ENCODE measurements around the gene LONP1. TPM values are rescaled to one million over a fixed set of nuclear protein-coding genes. Genes with fewer than 3 reads are reported as not detected.

The LONP1 gene
- total and polyA plus RNA-seq, 4 donors: 32.3 to 83.9 (median 57.5) TPM

- Histone ChIP-seq H3K27me3 (ENCODE audit: control insufficient read depth in 4 of 4, insufficient read depth in 4 of 4, low read length in 3 of 4) (no peaks in the 10 kb centered on the region), H3K4me3 (ENCODE audit: low read depth in 1 of 3, low read length in 3 of 3) (no peak overlapping the region), H3K9me3 (ENCODE audit: control insufficient read depth in 4 of 4, low read length in 3 of 4) (no peaks in the 10 kb centered on the region), H3K9ac (ENCODE audit: low read depth in 1 of 2, low read length in 2 of 2) (no peak overlapping the region), H3K27ac (ENCODE audit: low read depth in 1 of 2, low read length in 2 of 2) (no peak overlapping the region), H3K4me1 (ENCODE audit: control insufficient read depth in 4 of 4, insufficient read depth in 4 of 4, low read length in 3 of 4) (peaks cover 3 to 17% (median 12%) of the 10 kb centered on the region in 4 donors), H3K36me3 (ENCODE audit: control insufficient read depth in 4 of 4, insufficient read depth in 3 of 4, low read depth in 1 of 4, low read length in 3 of 4) (peaks cover 0 to 4% (median under 1%) of the 10 kb centered on the region in 4 donors)
- TF ChIP-seq RXRA (IDR thresholded peaks at IDR 0.05): no peak
- 79% methylated on average over 17 of the region's 17 CpGs for WGBS
- no peak for DNase-seq (ENCODE audit: low spot score)
Measured at GRCh38 chr19:5676105-5676771, 43.7 kb downstream of the LONP1 start.

DNA sequence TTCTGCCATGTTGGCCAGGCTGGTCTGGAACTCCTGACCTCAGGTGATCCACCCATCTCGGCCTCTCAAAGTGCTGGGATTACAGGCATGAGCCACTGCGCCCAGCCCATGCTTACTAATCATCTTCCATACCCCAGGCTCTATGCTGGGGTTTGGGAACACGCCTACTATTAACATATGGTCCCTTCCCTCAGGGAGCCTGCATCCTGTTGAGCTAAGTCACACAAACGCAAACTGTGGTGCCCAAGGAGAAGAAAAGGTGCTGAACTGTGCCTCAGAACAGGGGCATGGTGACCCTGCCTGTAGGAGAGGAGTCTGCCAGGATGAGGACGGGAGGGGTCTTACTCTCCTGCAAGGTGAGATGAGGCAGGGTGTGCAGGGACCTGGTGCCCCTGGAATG, 45.2 kb downstream of the LONP1 start:
- no peak overlapping the region for H3K4me3 ChIP-seq (ENCODE audit: low read depth in 1 of 3, low read length in 3 of 3)
- no peak overlapping the region for H3K9ac ChIP-seq (ENCODE audit: low read depth in 1 of 2, low read length in 2 of 2)
- H3K27ac ChIP-seq (ENCODE audit: low read depth in 1 of 2, low read length in 2 of 2): no peak overlapping the region
- TF ChIP-seq, protein P1, sequence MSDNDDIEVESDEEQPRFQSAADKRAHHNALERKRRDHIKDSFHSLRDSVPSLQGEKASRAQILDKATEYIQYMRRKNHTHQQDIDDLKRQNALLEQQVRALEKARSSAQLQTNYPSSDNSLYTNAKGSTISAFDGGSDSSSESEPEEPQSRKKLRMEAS (IDR thresholded peaks at IDR 0.05): no peak
- TF ChIP-seq FOXA1 (IDR thresholded peaks at IDR 0.05) (no peak), RAD21 (IDR thresholded peaks at IDR 0.05) (no peak), SP1 (IDR thresholded peaks at IDR 0.05) (no peak), GABPA (IDR thresholded peaks at IDR 0.05 in 1 of 2, conservative IDR thresholded peaks at IDR 0.05 in 1 of 2) (no peak), HNF4G (IDR thresholded peaks at IDR 0.05) (no peak), RXRA (IDR thresholded peaks at IDR 0.05) (no peak), EGR1 (IDR thresholded peaks at IDR 0.05; ENCODE audit: low read depth in 2 of 2) (no peak), YY1 (IDR thresholded peaks at IDR 0.05) (no peak), TAF1 (conservative IDR thresholded peaks at IDR 0.05) (no peak)
- TF ChIP-seq, protein P2, sequence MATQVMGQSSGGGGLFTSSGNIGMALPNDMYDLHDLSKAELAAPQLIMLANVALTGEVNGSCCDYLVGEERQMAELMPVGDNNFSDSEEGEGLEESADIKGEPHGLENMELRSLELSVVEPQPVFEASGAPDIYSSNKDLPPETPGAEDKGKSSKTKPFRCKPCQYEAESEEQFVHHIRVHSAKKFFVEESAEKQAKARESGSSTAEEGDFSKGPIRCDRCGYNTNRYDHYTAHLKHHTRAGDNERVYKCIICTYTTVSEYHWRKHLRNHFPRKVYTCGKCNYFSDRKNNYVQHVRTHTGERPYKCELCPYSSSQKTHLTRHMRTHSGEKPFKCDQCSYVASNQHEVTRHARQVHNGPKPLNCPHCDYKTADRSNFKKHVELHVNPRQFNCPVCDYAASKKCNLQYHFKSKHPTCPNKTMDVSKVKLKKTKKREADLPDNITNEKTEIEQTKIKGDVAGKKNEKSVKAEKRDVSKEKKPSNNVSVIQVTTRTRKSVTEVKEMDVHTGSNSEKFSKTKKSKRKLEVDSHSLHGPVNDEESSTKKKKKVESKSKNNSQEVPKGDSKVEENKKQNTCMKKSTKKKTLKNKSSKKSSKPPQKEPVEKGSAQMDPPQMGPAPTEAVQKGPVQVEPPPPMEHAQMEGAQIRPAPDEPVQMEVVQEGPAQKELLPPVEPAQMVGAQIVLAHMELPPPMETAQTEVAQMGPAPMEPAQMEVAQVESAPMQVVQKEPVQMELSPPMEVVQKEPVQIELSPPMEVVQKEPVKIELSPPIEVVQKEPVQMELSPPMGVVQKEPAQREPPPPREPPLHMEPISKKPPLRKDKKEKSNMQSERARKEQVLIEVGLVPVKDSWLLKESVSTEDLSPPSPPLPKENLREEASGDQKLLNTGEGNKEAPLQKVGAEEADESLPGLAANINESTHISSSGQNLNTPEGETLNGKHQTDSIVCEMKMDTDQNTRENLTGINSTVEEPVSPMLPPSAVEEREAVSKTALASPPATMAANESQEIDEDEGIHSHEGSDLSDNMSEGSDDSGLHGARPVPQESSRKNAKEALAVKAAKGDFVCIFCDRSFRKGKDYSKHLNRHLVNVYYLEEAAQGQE (IDR thresholded peaks at IDR 0.05): no peak
- peaks cover 0 to 12% (median 6%) of the 10 kb centered on the region in 4 donors for H3K4me1 ChIP-seq (ENCODE audit: control insufficient read depth in 4 of 4, insufficient read depth in 4 of 4, low read length in 3 of 4)
- WGBS: 92% methylated on average over 5 of the region's 5 CpGs
- no peaks in the 10 kb centered on the region for H3K27me3 ChIP-seq (ENCODE audit: control insufficient read depth in 4 of 4, insufficient read depth in 4 of 4, low read length in 3 of 4)
- peaks cover 0 to 7% (median 4%) of the 10 kb centered on the region in 4 donors for H3K36me3 ChIP-seq (ENCODE audit: control insufficient read depth in 4 of 4, insufficient read depth in 3 of 4, low read depth in 1 of 4, low read length in 3 of 4)
- H3K9me3 ChIP-seq (ENCODE audit: control insufficient read depth in 4 of 4, low read length in 3 of 4): no peaks in the 10 kb centered on the region
- no peak for DNase-seq (ENCODE audit: low spot score)

DNA sequence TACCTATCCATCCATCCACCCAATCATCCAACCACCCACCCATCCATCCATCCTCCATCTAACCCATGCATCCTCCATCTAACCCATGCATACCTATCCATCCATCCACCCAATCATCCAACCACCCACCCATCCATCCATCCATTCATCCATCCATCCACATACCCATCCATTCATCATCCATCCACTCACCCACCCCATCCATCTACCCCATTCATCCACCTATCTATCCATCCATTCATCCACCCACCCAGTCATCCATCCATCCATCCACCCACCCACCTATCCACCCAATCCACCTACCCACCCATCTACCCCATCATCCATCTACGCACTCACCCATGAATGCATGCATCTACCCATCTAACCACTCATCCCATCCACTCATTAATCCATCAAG, 46.2 kb downstream of the LONP1 start:
- no peak overlapping the region for H3K27ac ChIP-seq (ENCODE audit: low read depth in 1 of 2, low read length in 2 of 2)
- TF ChIP-seq SP1 (IDR thresholded peaks at IDR 0.05) (no peak), TAF1 (conservative IDR thresholded peaks at IDR 0.05) (no peak), HNF4G (IDR thresholded peaks at IDR 0.05) (no peak), RAD21 (IDR thresholded peaks at IDR 0.05) (no peak), CTCF (IDR thresholded peaks at IDR 0.05; ENCODE audit: low read depth, low read length, missing input control) (no peak), RXRA (IDR thresholded peaks at IDR 0.05) (no peak), FOXA2 (IDR thresholded peaks at IDR 0.05) (no peak), NR2F2 (IDR thresholded peaks at IDR 0.05) (no peak), EGR1 (IDR thresholded peaks at IDR 0.05; ENCODE audit: low read depth in 2 of 2) (no peak), FOXA1 (IDR thresholded peaks at IDR 0.05) (no peak), YY1 (IDR thresholded peaks at IDR 0.05) (no peak), ATF3 (IDR thresholded peaks at IDR 0.05) (no peak), JUND (IDR thresholded peaks at IDR 0.05) (no peak)
- TF ChIP-seq, protein P2 (IDR thresholded peaks at IDR 0.05): no peak
- 98% methylated on average over 1 of the region's 1 CpG for WGBS
- no peak overlapping the region for H3K9ac ChIP-seq (ENCODE audit: low read depth in 1 of 2, low read length in 2 of 2)
- no peak overlapping the region for H3K4me3 ChIP-seq (ENCODE audit: low read depth in 1 of 3, low read length in 3 of 3)
- no peaks in the 10 kb centered on the region for H3K27me3 ChIP-seq (ENCODE audit: control insufficient read depth in 4 of 4, insufficient read depth in 4 of 4, low read length in 3 of 4)
- H3K9me3 ChIP-seq (ENCODE audit: control insufficient read depth in 4 of 4, low read length in 3 of 4): no peaks in the 10 kb centered on the region
- peaks cover 3 to 16% (median 14%) of the 10 kb centered on the region in 4 donors for H3K36me3 ChIP-seq (ENCODE audit: control insufficient read depth in 4 of 4, insufficient read depth in 3 of 4, low read depth in 1 of 4, low read length in 3 of 4)
- peaks cover 0 to 4% (median 0%) of the 10 kb centered on the region in 4 donors for H3K4me1 ChIP-seq (ENCODE audit: control insufficient read depth in 4 of 4, insufficient read depth in 4 of 4, low read length in 3 of 4)
- DNase-seq (ENCODE audit: low spot score): no peak

Data from liver (tissue), 9 donors.